LoVo (cell line): ENCODE measurements around the gene PRICKLE1.
"Not testable (repeated sequence)": the region's sequence is repeated elsewhere in the genome, so short reads cannot be mapped to it uniquely, and the experiment has no call there.

Experiments used
- DNase-seq: peaks from one replicate; pipeline ENCODE4 v3.0.0-alpha.2; 2016; ENCODE audit warnings: low spot score

The PRICKLE1 gene

GRCh38 chr12:42556917-42557316 is 32.6 kb downstream of the PRICKLE1 start:
- no peak for DNase-seq

GRCh38 chr12:42552822-42553221 is 36.7 kb downstream of the PRICKLE1 start:
- DNase-seq: no peak

DNA sequence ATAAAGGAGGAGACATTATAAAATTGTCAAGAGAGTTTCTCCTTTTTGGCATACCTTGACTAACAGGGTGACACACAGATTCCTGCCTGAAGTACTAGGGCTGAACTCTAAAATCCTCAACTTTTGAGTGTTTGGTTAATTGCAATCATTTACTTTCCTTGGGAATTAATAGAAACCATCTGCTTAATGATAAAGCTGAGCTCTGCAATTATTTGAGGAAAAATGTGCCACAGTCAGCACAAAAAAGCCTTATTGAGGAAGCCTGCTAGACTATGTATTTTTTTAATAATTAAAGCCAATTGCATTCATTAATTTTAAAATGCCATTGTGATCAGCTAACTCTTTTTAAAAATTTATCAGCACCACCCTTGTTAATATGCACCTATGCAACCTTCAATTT is 38.7 kb downstream of the PRICKLE1 start:
- no peak for DNase-seq

- DNase-seq: no peak
Observed at GRCh38 chr12:42546709-42547108, 42.8 kb downstream of the PRICKLE1 start.

DNA sequence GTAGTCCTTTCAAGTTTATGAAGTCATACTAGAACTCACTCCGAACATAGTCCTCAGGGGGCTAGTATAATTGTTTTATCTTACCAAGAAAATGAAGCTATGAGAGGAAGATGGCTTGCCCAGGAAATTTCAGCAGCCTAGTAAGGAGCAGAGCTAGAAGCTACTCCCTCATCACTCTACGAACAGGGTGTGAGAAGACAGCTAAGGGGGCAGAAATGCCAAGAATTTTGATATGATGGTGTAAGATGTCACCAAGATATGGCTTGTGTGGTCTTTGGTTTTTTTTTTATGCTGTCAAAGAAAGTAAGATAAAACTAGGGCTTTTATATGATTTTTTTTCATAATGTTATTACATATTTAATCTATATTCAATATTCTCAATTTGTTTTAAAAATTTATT is 47.6 kb downstream of the PRICKLE1 start:
- DNase-seq: no peak

DNA sequence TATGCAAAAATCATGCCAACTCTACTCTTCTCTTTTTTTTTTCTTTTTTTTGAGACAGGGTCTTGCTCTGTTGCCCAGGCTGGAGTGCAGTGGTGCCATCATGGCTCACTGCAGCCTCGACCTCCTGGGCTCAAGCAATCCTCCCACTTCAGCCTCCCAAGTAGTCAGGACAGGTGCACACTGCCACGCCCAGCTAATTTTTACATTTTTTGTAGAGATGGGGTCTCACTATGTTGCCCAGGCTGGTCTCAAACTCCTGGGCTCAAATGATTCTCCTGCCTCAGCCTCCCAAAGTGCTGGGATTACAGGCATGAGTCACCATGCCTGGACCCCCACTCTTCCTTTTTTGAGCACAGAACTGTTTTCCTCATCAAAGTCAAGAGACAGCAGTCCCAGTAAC is 48.2 kb downstream of the PRICKLE1 start:
- DNase-seq: not testable (repeated sequence)

DNA sequence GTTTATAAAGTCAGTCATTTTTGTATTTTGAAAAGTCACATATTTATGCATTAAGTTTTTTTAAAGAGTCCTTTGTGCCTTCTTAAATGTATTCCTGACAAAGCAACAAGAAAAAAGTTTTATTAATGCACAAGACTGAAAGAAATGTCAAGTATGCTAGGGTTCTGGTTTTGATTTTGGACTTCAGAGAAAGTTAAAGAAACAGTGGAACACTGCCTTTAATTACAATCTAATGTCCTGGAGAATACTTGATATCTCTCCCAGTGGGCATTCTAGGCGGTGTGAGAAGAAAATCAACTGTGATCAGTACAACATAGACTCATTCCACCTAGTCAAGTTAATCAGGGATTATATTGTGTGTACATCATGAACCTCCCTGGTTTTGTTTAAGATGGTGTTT is 49.9 kb downstream of the PRICKLE1 start:
- DNase-seq: no peak

DNA sequence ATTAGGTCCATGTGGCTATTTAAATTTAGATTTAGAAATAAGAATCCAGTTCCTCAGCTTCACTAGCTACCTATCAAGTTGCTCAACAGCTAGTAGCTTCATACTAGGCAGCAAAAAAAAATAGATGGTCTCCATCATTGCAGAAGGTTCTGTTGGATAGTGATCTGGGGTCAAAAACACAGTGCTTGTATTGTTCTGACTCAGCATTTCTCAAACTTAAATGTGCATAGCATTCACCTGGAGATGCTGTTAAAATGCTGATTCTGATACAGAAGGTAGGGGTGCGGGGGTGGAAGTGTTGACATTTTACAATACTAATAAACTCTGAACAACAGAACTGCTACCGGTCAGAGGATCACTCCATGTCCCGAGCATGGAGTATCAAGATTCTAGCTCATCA is 51.3 kb downstream of the PRICKLE1 start:
- DNase-seq: no peak

DNA sequence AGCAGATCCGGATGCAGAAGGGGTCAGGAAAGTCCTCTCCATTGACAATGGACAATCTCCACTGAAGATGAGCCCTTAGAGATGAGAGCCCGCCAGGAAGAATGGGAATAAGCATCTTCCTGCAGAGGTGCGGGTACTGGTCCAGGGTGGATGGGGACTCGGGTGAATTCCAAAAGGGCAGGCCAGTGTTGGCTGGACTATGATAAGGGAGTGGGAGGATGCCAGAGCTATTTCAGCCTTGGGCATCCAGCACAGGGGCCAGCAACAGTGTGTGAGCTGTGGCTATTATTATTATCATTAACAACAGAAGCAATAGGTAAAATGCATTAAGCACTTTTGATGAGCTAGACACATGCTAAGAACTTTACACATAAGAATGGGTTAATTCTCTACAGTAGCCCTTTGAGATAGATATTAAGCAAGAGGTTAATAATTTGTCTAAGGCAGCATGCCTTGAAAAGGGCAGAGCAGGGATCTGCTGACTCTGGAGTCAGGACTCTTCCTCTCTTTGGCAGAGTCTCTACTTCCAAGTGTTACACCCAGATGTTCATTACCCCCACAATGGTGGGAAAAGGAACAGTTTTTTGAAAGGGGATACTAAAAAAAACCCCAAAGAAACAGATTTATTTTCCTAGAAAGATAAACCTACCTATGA is 55.2 kb downstream of the PRICKLE1 start:
- DNase-seq: no peak

- no peak for DNase-seq
Observed at GRCh38 chr12:42530284-42530683, 59.3 kb downstream of the PRICKLE1 start.

DNA sequence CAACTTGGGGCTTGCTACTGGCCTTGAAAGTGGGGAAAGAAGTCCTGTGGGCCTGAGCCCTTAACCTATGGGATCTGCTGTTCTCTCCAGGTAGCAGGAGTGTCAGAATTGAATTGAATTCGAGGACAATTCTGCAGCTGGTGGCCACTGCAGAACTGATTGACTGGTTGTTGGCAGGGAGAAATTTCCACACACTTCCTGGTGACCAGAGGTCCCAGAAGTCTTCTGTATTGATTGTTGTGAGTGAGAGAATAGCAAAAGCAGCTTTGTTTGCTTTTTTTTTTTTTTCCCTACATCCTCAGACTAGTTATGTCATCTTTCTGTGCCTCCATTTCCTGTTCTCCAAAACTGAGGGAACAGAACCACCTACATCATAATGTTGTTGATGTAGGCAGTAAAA is 64.1 kb downstream of the PRICKLE1 start:
- no peak for DNase-seq

DNA sequence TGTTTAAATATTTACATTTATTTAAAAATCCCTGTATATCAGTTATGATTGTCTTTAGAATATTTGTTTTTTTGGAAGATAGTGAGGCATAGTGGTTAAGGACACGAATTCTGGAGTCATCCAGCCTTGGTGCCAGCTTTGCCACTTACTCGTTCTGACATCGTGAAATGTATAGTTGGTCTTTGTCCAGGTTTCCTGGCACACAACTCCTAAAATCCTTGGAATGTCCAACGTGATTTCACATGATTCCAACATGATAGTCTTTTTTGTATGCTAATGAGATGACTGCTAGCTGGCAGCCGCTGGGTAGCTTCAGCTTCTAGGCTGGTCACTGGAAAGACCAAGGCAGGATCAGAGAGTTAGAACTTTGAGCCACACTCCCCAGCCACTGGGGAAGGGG is 64.8 kb downstream of the PRICKLE1 start:
- no peak for DNase-seq

GRCh38 chr12:42516573-42516972 is 73.0 kb downstream of the PRICKLE1 start:
- no peak for DNase-seq

DNA sequence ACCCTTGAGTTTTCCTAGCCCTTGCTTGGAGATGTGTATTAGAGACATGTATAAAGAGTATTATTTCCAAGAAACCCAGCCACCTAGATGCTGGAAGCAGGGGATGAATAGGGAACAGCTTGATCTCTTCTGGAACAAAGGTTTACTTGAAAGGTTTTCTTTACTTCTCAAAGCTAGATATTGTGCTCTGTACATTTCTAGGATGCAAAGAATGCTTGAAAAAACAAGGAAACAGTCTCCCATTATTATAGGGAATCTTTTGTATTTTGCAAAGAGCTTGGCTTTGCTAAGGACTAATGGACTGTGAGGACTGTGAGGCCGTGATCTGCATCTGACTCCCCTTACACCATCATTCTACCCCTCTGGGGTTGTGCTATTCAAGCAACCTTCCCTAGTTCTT is 77.9 kb downstream of the PRICKLE1 start:
- DNase-seq: no peak

GRCh38 chr12:42510823-42511222 is 78.7 kb downstream of the PRICKLE1 start:
- peak; percentile 39 for DNase-seq

GRCh38 chr12:42508913-42509460 is 80.6 kb downstream of the PRICKLE1 start:
- DNase-seq: no peak

DNA sequence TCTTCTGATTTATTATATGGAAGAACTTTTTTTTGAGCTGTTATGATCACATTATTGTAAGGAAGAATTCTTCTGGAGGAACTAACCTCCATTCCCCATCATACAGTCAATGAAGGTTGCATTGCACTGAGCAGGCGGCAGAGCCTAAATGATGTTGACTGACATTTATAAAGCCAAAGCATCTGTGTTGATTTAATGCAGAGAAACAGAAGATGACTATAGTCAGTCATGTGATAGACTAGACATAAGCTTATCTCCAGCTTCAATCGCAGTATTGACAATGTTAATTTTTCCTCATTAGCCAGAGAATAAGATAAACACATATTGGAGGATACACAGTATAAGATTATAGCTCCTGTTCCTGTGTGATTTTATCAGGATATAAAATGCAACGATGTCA is 82.0 kb downstream of the PRICKLE1 start:
- DNase-seq: no peak

DNA sequence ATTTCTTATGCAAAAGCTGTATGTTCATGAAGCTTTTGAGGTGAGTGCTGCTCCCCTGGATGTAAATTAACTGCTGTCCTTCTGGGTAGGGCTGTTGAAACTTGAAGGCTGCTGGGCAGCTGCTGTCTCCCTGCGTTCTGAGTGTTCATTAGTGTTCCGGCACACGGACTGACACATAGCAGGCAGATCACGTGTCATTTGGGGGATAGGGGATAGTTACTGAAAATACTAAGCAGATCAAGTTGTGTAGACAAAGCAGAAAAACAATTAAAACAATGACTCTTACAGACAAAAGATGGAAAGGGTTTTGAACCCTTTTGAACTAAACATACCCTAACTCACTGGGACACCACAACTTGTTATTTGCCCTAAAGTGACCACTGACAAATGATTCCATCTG is 82.5 kb downstream of the PRICKLE1 start:
- no peak for DNase-seq

DNA sequence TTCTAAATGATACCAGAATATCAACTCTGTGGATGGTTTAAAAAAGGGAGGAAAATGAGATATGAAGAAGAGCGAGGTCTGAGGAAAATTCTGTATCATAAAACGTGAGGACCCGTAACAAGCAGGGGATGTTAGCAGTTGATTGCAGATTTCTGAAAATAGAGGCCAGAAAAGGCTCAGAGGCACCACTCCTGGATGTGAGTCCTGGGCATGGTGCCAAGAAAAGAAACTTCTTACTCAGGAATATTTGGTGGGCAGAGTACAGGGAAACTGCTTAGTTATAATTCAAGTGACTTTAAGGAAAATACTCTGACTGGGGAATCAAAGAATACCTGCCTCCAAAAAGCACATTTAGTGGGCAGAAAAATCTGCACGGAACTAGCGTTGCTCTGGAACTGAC is 85.5 kb downstream of the PRICKLE1 start:
- DNase-seq: no peak

DNA sequence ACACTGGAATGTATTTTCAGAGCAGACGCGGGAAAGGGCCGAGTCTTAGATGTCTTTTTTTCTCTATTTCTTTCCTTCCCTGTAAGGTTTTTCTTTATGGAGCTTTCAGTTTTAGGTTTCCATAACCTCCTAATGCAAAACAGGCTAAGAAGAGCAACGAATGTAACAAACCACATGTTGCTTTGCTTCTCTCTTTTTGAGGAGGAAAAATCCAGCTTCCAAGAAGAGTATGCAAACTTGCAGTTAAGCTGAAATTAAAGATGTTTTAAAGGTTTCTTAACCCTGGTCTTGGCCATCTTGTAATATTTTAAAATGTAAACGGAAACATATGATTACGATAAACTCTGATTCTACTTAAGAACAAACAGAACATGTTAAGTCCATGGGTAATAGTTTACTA is 86.9 kb downstream of the PRICKLE1 start:
- no peak for DNase-seq

GRCh38 chr12:42498549-42499247 is 90.8 kb downstream of the PRICKLE1 start:
- DNase-seq: no peak

GRCh38 chr12:42496886-42497285 is 92.7 kb downstream of the PRICKLE1 start:
- no peak for DNase-seq

DNA sequence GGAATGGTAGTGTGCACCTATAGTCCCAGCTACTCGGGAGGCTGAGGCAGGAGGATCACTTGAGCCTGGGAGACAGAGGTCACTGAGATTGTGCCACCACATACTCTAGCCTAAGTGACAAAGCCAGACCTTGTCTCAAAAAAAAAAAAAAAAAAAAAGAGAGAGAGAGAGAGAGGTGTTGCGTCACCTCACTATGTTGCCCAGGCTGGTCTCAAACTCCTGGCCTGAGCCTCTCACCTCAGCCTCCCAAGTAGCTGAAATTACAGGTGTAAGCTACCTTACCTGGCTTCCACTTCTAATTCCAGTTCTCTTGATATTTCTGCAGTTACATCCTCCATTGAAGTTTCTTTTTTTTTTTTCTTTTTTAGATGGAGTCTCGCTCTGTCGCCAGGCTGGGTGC is 94.3 kb downstream of the PRICKLE1 start:
- no peak for DNase-seq

DNA sequence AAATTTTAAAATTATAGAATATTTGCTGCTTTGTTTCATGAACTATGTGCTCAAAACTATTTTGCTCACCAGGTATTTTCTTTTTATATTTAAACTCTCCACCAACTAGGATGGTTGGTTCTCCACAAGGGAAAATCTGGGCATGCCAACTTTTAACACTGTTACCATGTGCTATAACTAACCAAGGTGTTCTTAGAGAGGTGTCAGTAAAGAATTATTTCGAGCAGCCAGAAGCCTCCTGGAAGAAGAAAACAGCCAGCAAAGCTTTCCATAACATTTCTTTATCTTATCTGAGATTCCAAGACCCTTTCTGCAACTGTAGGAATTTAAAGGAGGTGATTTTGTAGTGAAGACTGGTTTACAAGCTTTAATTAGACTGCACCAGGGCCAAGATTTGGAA is 97.3 kb downstream of the PRICKLE1 start:
- no peak for DNase-seq
